GM19468 (cell line): ENCODE results near the gene PARS2.

Experiments
- ATAC-seq: cut with Tn5 transposase; IDR thresholded peaks from one replicate; pipeline ENCODE4 v1.9.1; 2021; ENCODE audit warnings: mild to moderate bottlenecking, moderate library complexity, moderate number of reproducible peaks; ENCODE audit not compliant: unreplicated experiment; ENCODE audit errors: extremely low read depth

The PARS2 gene

GRCh38 chr1:54800041-54800898, 35.9 kb upstream of the PARS2 start:
- no peak for ATAC-seq

- ATAC-seq, result no peak
These were observed 34.7 kb upstream of the PARS2 start for GRCh38 chr1:54798769-54799641.

- ATAC-seq, result no peak
These were observed 33.9 kb upstream of the PARS2 start for GRCh38 chr1:54798206-54798605.

GRCh38 chr1:54796902-54797301, 32.6 kb upstream of the PARS2 start:
- no peak for ATAC-seq

- ATAC-seq, result no peak
These were observed 31.6 kb upstream of the PARS2 start for GRCh38 chr1:54795841-54796468.

GRCh38 chr1:54795356-54795665, 31.0 kb upstream of the PARS2 start:
- ATAC-seq, result no peak

- no peak for ATAC-seq
These were observed 30.4 kb upstream of the PARS2 start for GRCh38 chr1:54794451-54795355.

- no peak for ATAC-seq
These were observed 28.5 kb upstream of the PARS2 start for GRCh38 chr1:54792686-54793282.

- ATAC-seq, result no peak
These were observed 27.7 kb upstream of the PARS2 start for GRCh38 chr1:54791880-54792522.

GRCh38 chr1:54788459-54788858, 24.1 kb upstream of the PARS2 start:
- no peak for ATAC-seq

- ATAC-seq, result no peak
These were observed 23.3 kb upstream of the PARS2 start for GRCh38 chr1:54787604-54788003.

- ATAC-seq, result no peak
These were observed 22.5 kb upstream of the PARS2 start for GRCh38 chr1:54786778-54787177.

- no peak for ATAC-seq
These were observed 19.7 kb upstream of the PARS2 start for GRCh38 chr1:54784066-54784465.

- ATAC-seq, result no peak
These were observed 18.3 kb upstream of the PARS2 start for GRCh38 chr1:54782588-54782987.

GRCh38 chr1:54782156-54782555, 17.8 kb upstream of the PARS2 start:
- ATAC-seq, result no peak

- no peak for ATAC-seq
These were observed 16.9 kb upstream of the PARS2 start for GRCh38 chr1:54781023-54781723.

GRCh38 chr1:54777431-54777830, 13.1 kb upstream of the PARS2 start:
- no peak for ATAC-seq

GRCh38 chr1:54777011-54777410, 12.7 kb upstream of the PARS2 start:
- no peak for ATAC-seq
